ENCODE results near the gene GNE.

DNA sequence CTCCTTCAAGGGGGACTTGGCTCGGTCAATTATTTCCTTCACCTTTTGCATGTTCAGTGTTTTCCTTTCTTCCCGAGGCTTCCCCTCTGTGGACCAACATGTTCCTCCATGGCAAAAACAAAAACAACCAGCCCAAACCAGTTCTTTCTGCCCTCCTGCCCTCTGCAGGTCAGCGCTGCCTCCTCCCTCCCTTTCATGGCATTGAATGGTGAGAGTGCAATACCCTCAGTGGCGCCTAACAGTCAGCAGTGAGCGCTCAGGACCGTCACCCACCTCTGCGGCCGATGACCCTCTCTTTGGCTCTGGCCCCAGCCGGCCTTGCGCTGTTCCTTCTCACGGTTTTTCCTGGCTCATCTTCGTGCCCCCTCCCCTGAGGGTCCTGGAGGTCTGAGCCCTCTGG lies 34.4 kb upstream of the GNE start:
- TF ChIP-seq, protein P1, sequence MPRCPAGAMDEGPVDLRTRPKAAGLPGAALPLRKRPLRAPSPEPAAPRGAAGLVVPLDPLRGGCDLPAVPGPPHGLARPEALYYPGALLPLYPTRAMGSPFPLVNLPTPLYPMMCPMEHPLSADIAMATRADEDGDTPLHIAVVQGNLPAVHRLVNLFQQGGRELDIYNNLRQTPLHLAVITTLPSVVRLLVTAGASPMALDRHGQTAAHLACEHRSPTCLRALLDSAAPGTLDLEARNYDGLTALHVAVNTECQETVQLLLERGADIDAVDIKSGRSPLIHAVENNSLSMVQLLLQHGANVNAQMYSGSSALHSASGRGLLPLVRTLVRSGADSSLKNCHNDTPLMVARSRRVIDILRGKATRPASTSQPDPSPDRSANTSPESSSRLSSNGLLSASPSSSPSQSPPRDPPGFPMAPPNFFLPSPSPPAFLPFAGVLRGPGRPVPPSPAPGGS (IDR thresholded peaks at IDR 0.05; ENCODE audit: borderline replicate concordance, insufficient read depth, low read depth, low read length, poor library complexity, severe bottlenecking), result no peak
- TF ChIP-seq SP1 (IDR thresholded peaks at IDR 0.05; ENCODE audit: low read depth, low read length), result no peak

Data from GM12878 (cell line).